Stimulated activated CD4-positive, alpha-beta T cell treated with anti-CD3 and anti-CD28 coated beads, TNF-alpha, amount 100 ng/mL, for 4 hours (primary cell): ENCODE results near the gene NUDT22.

Experiments
- DNase-seq, 3 experiments: peaks; one replicate each; pipeline ENCODE4 v3.0.0-alpha.2; 2020; ENCODE audit warnings: low read depth in 3 of 3

Gene NUDT22

GRCh38 chr11:64225608-64226506 is at the start of gene NUDT22, which contains the start of gene TRPT1:
NUDT22 (plus strand) TSS chr11:64226274; CDS start chr11:64226653, 379 bp downstream.
TRPT1 (minus strand) TSS chr11:64226186; CDS start chr11:64225860, 326 bp downstream.
- DNase-seq: peak; percentile 82 to 93 (median 84)

- DNase-seq: no peak
These were observed 49.3 kb upstream of the NUDT22 start for GRCh38 chr11:64176751-64177150.

GRCh38 chr11:64178203-64178602 is 47.9 kb upstream of the NUDT22 start:
- no peak for DNase-seq

GRCh38 chr11:64178951-64179639 is 47.0 kb upstream of the NUDT22 start:
- no peak for DNase-seq

GRCh38 chr11:64180891-64181290 is 45.2 kb upstream of the NUDT22 start:
- DNase-seq: no peak

- peak in 1 of 3 experiments; percentile 22 for DNase-seq
These were observed 44.3 kb upstream of the NUDT22 start for GRCh38 chr11:64181506-64182411.

- DNase-seq: no peak
These were observed 42.2 kb upstream of the NUDT22 start for GRCh38 chr11:64183890-64184289.

GRCh38 chr11:64185175-64185692 is 40.8 kb upstream of the NUDT22 start:
- no peak for DNase-seq

- peak; percentile 94 to 98 (median 97) for DNase-seq
These were observed 40.2 kb upstream of the NUDT22 start, which contains the start of gene STIP1 for GRCh38 chr11:64185693-64186491. STIP1 (plus strand) TSS chr11:64186171; CDS start chr11:64186262, 91 bp downstream.

GRCh38 chr11:64186492-64187165 is 39.4 kb upstream of the NUDT22 start:
- DNase-seq: peak in 1 of 3 experiments; percentile 17

- DNase-seq: no peak
These were observed 33.6 kb upstream of the NUDT22 start for GRCh38 chr11:64192434-64192833.

- DNase-seq: no peak
These were observed 29.4 kb upstream of the NUDT22 start for GRCh38 chr11:64196626-64197025.

GRCh38 chr11:64198511-64198910 is 27.6 kb upstream of the NUDT22 start:
- no peak for DNase-seq

GRCh38 chr11:64201543-64201942 is 24.5 kb upstream of the NUDT22 start:
- no peak for DNase-seq

- no peak for DNase-seq
These were observed 23.1 kb upstream of the NUDT22 start for GRCh38 chr11:64202992-64203391.

GRCh38 chr11:64203421-64204079 is 22.5 kb upstream of the NUDT22 start:
- no peak for DNase-seq

- DNase-seq: no peak
These were observed 22.0 kb upstream of the NUDT22 start for GRCh38 chr11:64204080-64204440.

- DNase-seq: peak in 2 of 3 experiments; percentile 64 to 75
These were observed 21.5 kb upstream of the NUDT22 start for GRCh38 chr11:64204464-64204989.
